Activated CD4-positive, alpha-beta memory T cell treated with anti-CD3 and anti-CD28 coated beads for 36 hours (primary cell): ENCODE data around the gene ARID5B. TPM values are rescaled to one million over a fixed set of nuclear protein-coding genes. Genes with fewer than 3 reads are reported as not detected.

ENCODE experiments used
- CTCF ChIA-PET: fragments of 350-600 bp; sonication (Branson Sonifier 250); formaldehyde crosslinking; loops from one replicate; lab custom pipeline; 2021; ENCODE audit warnings: antibody characterized with exemption, inconsistent platforms; lab: Charles Lee
- POLR2A ChIA-PET: fragments of 350-600 bp; sonication (Branson Sonifier 250); formaldehyde crosslinking; loops from one replicate; lab custom pipeline; 2021; ENCODE audit warnings: antibody characterized with exemption; lab: Charles Lee
- DNase-seq: peaks from one replicate; pipeline ENCODE4 v3.0.0-alpha.2; 2020
- H3K27ac Mint-ChIP-seq: one replicate; pipeline ENCODE4 v1.8.0; 2021; ENCODE audit warnings: mixed read lengths
- H3K27me3 Mint-ChIP-seq: one replicate; pipeline ENCODE4 v1.8.0; 2021; ENCODE audit warnings: mixed read lengths
- H3K36me3 Mint-ChIP-seq: one replicate; pipeline ENCODE4 v1.8.0; 2021; ENCODE audit warnings: mixed read lengths
- H3K4me1 Mint-ChIP-seq: one replicate; pipeline ENCODE4 v1.8.0; 2021; ENCODE audit warnings: low read depth, mixed read lengths
- H3K4me3 Mint-ChIP-seq: one replicate; pipeline ENCODE4 v1.8.0; 2021; ENCODE audit warnings: mild to moderate bottlenecking, mixed read lengths
- H3K9me3 Mint-ChIP-seq: one replicate; pipeline ENCODE4 v1.8.0; 2021; ENCODE audit warnings: mixed read lengths
- intact Hi-C: fragments of 100-400 bp; cut with micrococcal nuclease; formaldehyde crosslinking; loops from one replicate; pipeline ENCODE4 v1.15.1; 2023
- total RNA-seq, 2 experiments: library from RNA; stranded (reverse); gene quantifications; one replicate each; pipeline ENCODE4 v1.2.3, GENCODE V29; 2021

ARID5B gene
- total RNA-seq, 2 experiments from 2014 or later = 79.4 to 79.6 TPM

GRCh38 chr10:61994405-61995219 lies 93.1 kb downstream of the ARID5B start:
- intact Hi-C loops = no loop called here
- Mint-ChIP-seq H3K4me3 (peak overlapping the region; percentile 57), H3K4me1 (peaks cover 87% of the 10 kb centered on the region), H3K36me3 (peaks cover 67% of the 10 kb centered on the region), H3K9me3 (peaks cover 2% of the 10 kb centered on the region), H3K27ac (peak overlapping the region; percentile 99), H3K27me3 (no peaks in the 10 kb centered on the region)
- CTCF ChIA-PET = interaction anchor here (1.0 to 5.2 kb wide), 5 partner anchors 10 to 243 kb away, joined by 3 to 27 read pairs (median 6); no protein-coding TSS in a partner anchor
- POLR2A ChIA-PET = interaction anchor here (0.9 to 6.3 kb wide), 9 partner anchors 25 to 189 kb away, joined by 3 to 136 read pairs (median 22); no protein-coding TSS in a partner anchor
- DNase-seq = no peak

GRCh38 chr10:61995220-61995503 lies 93.7 kb downstream of the ARID5B start:
- peaks cover 2% of the 10 kb centered on the region for H3K9me3 Mint-ChIP-seq
- POLR2A ChIA-PET = interaction anchor here (0.9 to 6.3 kb wide), 4 partner anchors 24 to 57 kb away, joined by 4 to 136 read pairs (median 4); no protein-coding TSS in a partner anchor
- intact Hi-C loops = no loop called here
- CTCF ChIA-PET = interaction anchor here (1.0 to 5.2 kb wide), 5 partner anchors 10 to 250 kb away, joined by 3 to 27 read pairs (median 3); no protein-coding TSS in a partner anchor
- peaks cover 87% of the 10 kb centered on the region for H3K4me1 Mint-ChIP-seq
- no peaks in the 10 kb centered on the region for H3K27me3 Mint-ChIP-seq
- DNase-seq = no peak
- H3K4me3 Mint-ChIP-seq = peak overlapping the region; percentile 9
- peaks cover 67% of the 10 kb centered on the region for H3K36me3 Mint-ChIP-seq
- peak overlapping the region; percentile 99 for H3K27ac Mint-ChIP-seq

GRCh38 chr10:61998937-61999336 lies 97.4 kb downstream of the ARID5B start:
- intact Hi-C loops = no loop called here
- Mint-ChIP-seq H3K4me3 (no peak overlapping the region), H3K9me3 (peaks cover 2% of the 10 kb centered on the region), H3K4me1 (peaks cover 84% of the 10 kb centered on the region), H3K27me3 (no peaks in the 10 kb centered on the region), H3K36me3 (peaks cover 65% of the 10 kb centered on the region), H3K27ac (peak overlapping the region; percentile 79)
- ChIA-PET POLR2A (interaction anchor here (0.6 kb wide), 1 partner anchor 10 kb away, joined by 3 read pairs; no protein-coding TSS in a partner anchor), CTCF (interaction anchor here (0.5 kb wide), 1 partner anchor 418 kb away, joined by 6 read pairs; no protein-coding TSS in a partner anchor)
- DNase-seq = no peak

GRCh38 chr10:62000037-62000603 lies 98.6 kb downstream of the ARID5B start:
- CTCF ChIA-PET = no interaction called here
- no peaks in the 10 kb centered on the region for H3K27me3 Mint-ChIP-seq
- H3K27ac Mint-ChIP-seq = peak overlapping the region; percentile 79
- no peak overlapping the region for H3K4me3 Mint-ChIP-seq
- POLR2A ChIA-PET = no interaction called here
- peaks cover 2% of the 10 kb centered on the region for H3K9me3 Mint-ChIP-seq
- intact Hi-C loops = no loop called here
- peaks cover 75% of the 10 kb centered on the region for H3K36me3 Mint-ChIP-seq
- H3K4me1 Mint-ChIP-seq = peaks cover 84% of the 10 kb centered on the region
- no peak for DNase-seq

- ChIA-PET CTCF (no interaction called here), POLR2A (no interaction called here)
- Mint-ChIP-seq H3K4me3 (no peak overlapping the region), H3K27ac (peak overlapping the region; percentile 79), H3K27me3 (no peaks in the 10 kb centered on the region), H3K36me3 (peaks cover 75% of the 10 kb centered on the region), H3K9me3 (peaks cover 2% of the 10 kb centered on the region), H3K4me1 (peaks cover 84% of the 10 kb centered on the region)
- intact Hi-C loops = no loop called here
- no peak for DNase-seq
These were observed 99.2 kb downstream of the ARID5B start for GRCh38 chr10:62000726-62001125.

GRCh38 chr10:62001898-62002297 lies 100.4 kb downstream of the ARID5B start:
- H3K27me3 Mint-ChIP-seq = no peaks in the 10 kb centered on the region
- peaks cover 85% of the 10 kb centered on the region for H3K4me1 Mint-ChIP-seq
- peak overlapping the region; percentile 79 for H3K27ac Mint-ChIP-seq
- ChIA-PET POLR2A (interaction anchor here (0.7 to 1.7 kb wide), 11 partner anchors 9 to 242 kb away, joined by 3 to 9 read pairs (median 4); no protein-coding TSS in a partner anchor), CTCF (interaction anchor here (0.8 to 0.9 kb wide), 2 partner anchors 10 to 12 kb away, joined by 3 read pairs; no protein-coding TSS in a partner anchor)
- DNase-seq = no peak
- intact Hi-C loops = loop anchor here (1.0 kb wide), 2 partner anchors 9 to 18 kb away; no protein-coding TSS in a partner anchor
- H3K4me3 Mint-ChIP-seq = peak overlapping the region; percentile 28
- H3K9me3 Mint-ChIP-seq = peaks cover 2% of the 10 kb centered on the region
- H3K36me3 Mint-ChIP-seq = peaks cover 79% of the 10 kb centered on the region

- Mint-ChIP-seq H3K27ac (peak overlapping the region; percentile 79), H3K9me3 (peaks cover 2% of the 10 kb centered on the region), H3K4me1 (peaks cover 89% of the 10 kb centered on the region), H3K27me3 (no peaks in the 10 kb centered on the region), H3K4me3 (no peak overlapping the region), H3K36me3 (peaks cover 80% of the 10 kb centered on the region)
- intact Hi-C loops = loop anchor here (1.0 kb wide), 2 partner anchors 9 to 18 kb away; no protein-coding TSS in a partner anchor
- no peak for DNase-seq
- CTCF ChIA-PET = interaction anchor here (0.9 kb wide), 1 partner anchor 10 kb away, joined by 3 read pairs; no protein-coding TSS in a partner anchor
- POLR2A ChIA-PET = interaction anchor here (0.8 to 1.7 kb wide), 7 partner anchors 10 to 48 kb away, joined by 3 to 9 read pairs (median 5); no protein-coding TSS in a partner anchor
These were observed 101.3 kb downstream of the ARID5B start for GRCh38 chr10:62002753-62003152.

- POLR2A ChIA-PET = interaction anchor here (1.0 to 1.3 kb wide), 4 partner anchors 16 to 46 kb away, joined by 3 read pairs; no protein-coding TSS in a partner anchor
- Mint-ChIP-seq H3K4me3 (no peak overlapping the region), H3K27ac (peak overlapping the region; percentile 67), H3K9me3 (no peaks in the 10 kb centered on the region), H3K27me3 (no peaks in the 10 kb centered on the region), H3K36me3 (peaks cover 79% of the 10 kb centered on the region), H3K4me1 (peaks cover 90% of the 10 kb centered on the region)
- intact Hi-C loops = no loop called here
- CTCF ChIA-PET = interaction anchor here (0.7 to 1.8 kb wide), 2 partner anchors 21 to 34 kb away, joined by 3 to 7 read pairs; no protein-coding TSS in a partner anchor
- DNase-seq = no peak
These were observed 102.5 kb downstream of the ARID5B start for GRCh38 chr10:62004042-62004441.

GRCh38 chr10:62005281-62005680 lies 103.8 kb downstream of the ARID5B start:
- Mint-ChIP-seq H3K4me1 (peaks cover 87% of the 10 kb centered on the region), H3K36me3 (peaks cover 75% of the 10 kb centered on the region), H3K4me3 (no peak overlapping the region), H3K27me3 (no peaks in the 10 kb centered on the region), H3K9me3 (no peaks in the 10 kb centered on the region), H3K27ac (peak overlapping the region; percentile 67)
- ChIA-PET POLR2A (no interaction called here), CTCF (interaction anchor here (0.8 to 1.8 kb wide), 2 partner anchors 10 to 33 kb away, joined by 3 to 7 read pairs; no protein-coding TSS in a partner anchor)
- intact Hi-C loops = no loop called here
- no peak for DNase-seq

- ChIA-PET CTCF (no interaction called here), POLR2A (no interaction called here)
- DNase-seq = no peak
- H3K9me3 Mint-ChIP-seq = no peaks in the 10 kb centered on the region
- peaks cover 84% of the 10 kb centered on the region for H3K4me1 Mint-ChIP-seq
- peak overlapping the region; percentile 67 for H3K27ac Mint-ChIP-seq
- peaks cover 74% of the 10 kb centered on the region for H3K36me3 Mint-ChIP-seq
- intact Hi-C loops = no loop called here
- H3K27me3 Mint-ChIP-seq = no peaks in the 10 kb centered on the region
- no peak overlapping the region for H3K4me3 Mint-ChIP-seq
These were observed 104.2 kb downstream of the ARID5B start for GRCh38 chr10:62005687-62006086.

GRCh38 chr10:62007145-62007544 lies 105.6 kb downstream of the ARID5B start:
- POLR2A ChIA-PET = interaction anchor here (0.6 to 1.9 kb wide), 2 partner anchors 11 to 13 kb away, joined by 3 to 8 read pairs; no protein-coding TSS in a partner anchor
- peaks cover 76% of the 10 kb centered on the region for H3K4me1 Mint-ChIP-seq
- intact Hi-C loops = no loop called here
- no peaks in the 10 kb centered on the region for H3K27me3 Mint-ChIP-seq
- H3K9me3 Mint-ChIP-seq = no peaks in the 10 kb centered on the region
- CTCF ChIA-PET = interaction anchor here (0.7 to 1.2 kb wide), 2 partner anchors 31 to 111 kb away, joined by 3 read pairs; no protein-coding TSS in a partner anchor
- DNase-seq = no peak
- H3K4me3 Mint-ChIP-seq = no peak overlapping the region
- H3K36me3 Mint-ChIP-seq = peaks cover 79% of the 10 kb centered on the region
- peak overlapping the region; percentile 64 for H3K27ac Mint-ChIP-seq
